OCI-LY1 (cell line): ENCODE results near the gene HNRNPA1.

ENCODE experiments used
- H2AFZ ChIP-seq: fragments of 200-600 bp; sonication (generic), shearing (Covaris generic); 2 replicates; pipeline ENCODE4 v1.6.0; 2014; ENCODE audit warnings: antibody characterized with exemption, mild to moderate bottlenecking, low read length
- H3F3A ChIP-seq: fragments of 200-600 bp; sonication (generic), shearing (Covaris generic); 2 replicates; pipeline ENCODE4 v1.6.0; 2014; ENCODE audit warnings: mild to moderate bottlenecking, antibody characterized with exemption, low read length, moderate library complexity; ENCODE audit not compliant: insufficient read depth
- H3K27ac ChIP-seq: fragments of 200-600 bp; sonication (generic); 2 replicates; pipeline ENCODE4 v1.5.1; 2014; ENCODE audit warnings: low read length, mixed run types, mild to moderate bottlenecking, low read depth; ENCODE audit not compliant: poor library complexity, severe bottlenecking
- H3K27me3 ChIP-seq: fragments of 200-600 bp; sonication (generic); 2 replicates; pipeline ENCODE4 v1.6.0; 2014; ENCODE audit warnings: antibody characterized with exemption, mild to moderate bottlenecking, low read length, moderate library complexity; ENCODE audit not compliant: insufficient read depth
- H3K36me3 ChIP-seq: fragments of 200-600 bp; sonication (generic); 2 replicates; pipeline ENCODE4 v1.6.1; 2014; ENCODE audit warnings: mild to moderate bottlenecking, antibody characterized with exemption, low read length, moderate library complexity, mixed read lengths; ENCODE audit not compliant: insufficient read depth
- H3K4me1 ChIP-seq: fragments of 200-600 bp; sonication (generic); 2 replicates; pipeline ENCODE4 v1.5.1; 2014; ENCODE audit warnings: mild to moderate bottlenecking, low read length, moderate library complexity; ENCODE audit not compliant: insufficient read depth, severe bottlenecking
- H3K4me2 ChIP-seq: fragments of 200-600 bp; sonication (generic), shearing (Covaris generic); 2 replicates; pipeline ENCODE4 v1.6.1; 2014; ENCODE audit warnings: low read length
- H3K4me3 ChIP-seq: fragments of 200-600 bp; sonication (generic); 2 replicates; pipeline ENCODE4 v1.5.1; 2014; ENCODE audit warnings: low read length, low read depth, mild to moderate bottlenecking, mixed read lengths; ENCODE audit not compliant: poor library complexity, severe bottlenecking
- H3K79me2 ChIP-seq: fragments of 200-600 bp; shearing (Covaris generic); 2 replicates; pipeline ENCODE4 v1.6.1; 2016; ENCODE audit warnings: mixed run types, low read length, mixed read lengths; ENCODE audit not compliant: insufficient read depth
- H3K9ac ChIP-seq: fragments of 200-600 bp; sonication (generic), shearing (Covaris generic); 2 replicates; pipeline ENCODE4 v1.6.1; 2014; ENCODE audit warnings: mild to moderate bottlenecking, low read length, mixed read lengths
- H3K9me2 ChIP-seq: fragments of 200-600 bp; sonication (generic), shearing (Covaris generic); 2 replicates; pipeline ENCODE4 v1.6.1; 2014; ENCODE audit warnings: low read depth, mild to moderate bottlenecking, low read length, mixed read lengths
- H3K9me3 ChIP-seq: fragments of 200-600 bp; shearing (Covaris generic); 2 replicates; pipeline ENCODE4 v1.6.1; 2014; ENCODE audit warnings: low read length, mixed read lengths
- H4K20me1 ChIP-seq: fragments of 200-600 bp; sonication (generic), shearing (Covaris generic); 2 replicates; pipeline ENCODE4 v1.6.0; 2016; ENCODE audit warnings: mild to moderate bottlenecking, low read length; ENCODE audit not compliant: insufficient read depth
- EZH2 ChIP-seq: fragments of 200-600 bp; sonication (generic), shearing (Covaris generic); IDR thresholded peaks from 2 replicates; pipeline ENCODE4 v1.8.0; 2017; ENCODE audit warnings: borderline replicate concordance, mixed run types, mild to moderate bottlenecking, antibody characterized with exemption, low read length, moderate library complexity, mixed read lengths
- TF ChIP-seq, protein P1 (sequence below): fragments of 200-600 bp; sonication (generic), shearing (Covaris generic); IDR thresholded peaks from 2 replicates; pipeline ENCODE4 v1.5.1; 2017; ENCODE audit warnings: mild to moderate bottlenecking, antibody characterized with exemption, low read length, moderate library complexity, mixed read lengths

Gene HNRNPA1

DNA sequence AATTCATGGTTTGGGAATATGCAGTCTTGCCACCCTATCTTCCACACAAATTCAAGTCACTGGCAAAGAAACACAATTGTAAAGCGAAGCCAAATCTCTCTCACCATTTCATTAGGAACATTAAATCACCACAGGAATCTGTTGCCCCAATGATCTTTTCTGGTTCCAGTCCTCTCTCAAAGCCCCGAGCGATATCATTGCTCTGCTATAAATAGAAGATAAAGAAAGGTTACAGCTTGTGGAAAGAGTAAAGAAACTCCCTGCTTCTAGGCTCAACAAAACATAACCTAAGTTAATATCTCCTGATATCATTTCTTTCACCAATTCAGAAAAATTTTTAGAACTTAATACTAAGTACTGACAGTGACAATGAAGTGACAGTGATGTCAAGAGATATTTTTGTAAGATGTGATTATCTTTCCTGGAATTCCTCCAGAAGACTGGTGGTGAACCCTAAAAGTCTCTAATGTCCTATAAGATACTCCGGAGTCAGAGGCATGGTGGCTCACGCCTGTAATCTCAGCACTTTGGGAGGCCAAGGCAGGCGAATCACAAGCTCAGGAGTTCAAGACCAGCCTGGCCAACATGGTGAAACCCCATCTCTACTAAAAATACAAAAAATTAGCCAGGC lies 34.4 kb upstream of the HNRNPA1 start:
- Histone ChIP-seq H3K4me2 (no peak overlapping the region), H3K9me2 (no peaks in the 10 kb centered on the region), H4K20me1 (no peaks in the 10 kb centered on the region), H3K79me2 (no peaks in the 10 kb centered on the region), H2AFZ (no peak overlapping the region), H3K9ac (no peak overlapping the region), H3F3A (no peaks in the 10 kb centered on the region), H3K27me3 (no peaks in the 10 kb centered on the region), H3K36me3 (peaks cover 85% of the 10 kb centered on the region), H3K4me3 (no peak overlapping the region), H3K27ac (no peak overlapping the region), H3K4me1 (no peaks in the 10 kb centered on the region), H3K9me3 (no peaks in the 10 kb centered on the region)
- no peak for TF ChIP-seq EZH2
- TF ChIP-seq, protein P1, sequence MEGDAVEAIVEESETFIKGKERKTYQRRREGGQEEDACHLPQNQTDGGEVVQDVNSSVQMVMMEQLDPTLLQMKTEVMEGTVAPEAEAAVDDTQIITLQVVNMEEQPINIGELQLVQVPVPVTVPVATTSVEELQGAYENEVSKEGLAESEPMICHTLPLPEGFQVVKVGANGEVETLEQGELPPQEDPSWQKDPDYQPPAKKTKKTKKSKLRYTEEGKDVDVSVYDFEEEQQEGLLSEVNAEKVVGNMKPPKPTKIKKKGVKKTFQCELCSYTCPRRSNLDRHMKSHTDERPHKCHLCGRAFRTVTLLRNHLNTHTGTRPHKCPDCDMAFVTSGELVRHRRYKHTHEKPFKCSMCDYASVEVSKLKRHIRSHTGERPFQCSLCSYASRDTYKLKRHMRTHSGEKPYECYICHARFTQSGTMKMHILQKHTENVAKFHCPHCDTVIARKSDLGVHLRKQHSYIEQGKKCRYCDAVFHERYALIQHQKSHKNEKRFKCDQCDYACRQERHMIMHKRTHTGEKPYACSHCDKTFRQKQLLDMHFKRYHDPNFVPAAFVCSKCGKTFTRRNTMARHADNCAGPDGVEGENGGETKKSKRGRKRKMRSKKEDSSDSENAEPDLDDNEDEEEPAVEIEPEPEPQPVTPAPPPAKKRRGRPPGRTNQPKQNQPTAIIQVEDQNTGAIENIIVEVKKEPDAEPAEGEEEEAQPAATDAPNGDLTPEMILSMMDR = no peak

DNA sequence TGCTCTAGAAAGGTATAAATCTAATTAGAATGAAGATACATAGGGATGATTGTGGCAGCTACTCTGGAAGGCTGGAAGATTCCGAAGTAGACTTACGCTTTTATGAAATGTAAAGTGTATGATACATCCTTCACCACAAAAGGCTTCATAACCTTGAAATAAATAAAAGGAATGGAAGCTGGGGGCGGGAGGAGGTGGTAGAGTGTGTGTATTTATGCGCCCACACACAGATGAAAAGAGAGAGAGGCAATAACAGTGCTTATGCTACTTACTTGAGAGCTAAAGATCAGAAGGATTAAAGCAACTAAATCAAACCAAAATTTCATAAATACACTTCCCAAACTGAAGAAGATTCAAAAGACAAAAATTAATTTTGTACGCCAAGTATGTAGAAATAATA lies 31.0 kb upstream of the HNRNPA1 start:
- Histone ChIP-seq H3K36me3 (peaks cover 86% of the 10 kb centered on the region), H3F3A (no peaks in the 10 kb centered on the region), H4K20me1 (no peaks in the 10 kb centered on the region), H3K4me3 (no peak overlapping the region), H3K4me1 (peaks cover 5% of the 10 kb centered on the region), H3K9me3 (no peaks in the 10 kb centered on the region), H2AFZ (no peak overlapping the region), H3K27me3 (no peaks in the 10 kb centered on the region), H3K4me2 (no peak overlapping the region), H3K27ac (no peak overlapping the region), H3K9ac (no peak overlapping the region), H3K9me2 (no peaks in the 10 kb centered on the region), H3K79me2 (no peaks in the 10 kb centered on the region)
- TF ChIP-seq, protein P1 = no peak
- no peak for TF ChIP-seq EZH2

DNA sequence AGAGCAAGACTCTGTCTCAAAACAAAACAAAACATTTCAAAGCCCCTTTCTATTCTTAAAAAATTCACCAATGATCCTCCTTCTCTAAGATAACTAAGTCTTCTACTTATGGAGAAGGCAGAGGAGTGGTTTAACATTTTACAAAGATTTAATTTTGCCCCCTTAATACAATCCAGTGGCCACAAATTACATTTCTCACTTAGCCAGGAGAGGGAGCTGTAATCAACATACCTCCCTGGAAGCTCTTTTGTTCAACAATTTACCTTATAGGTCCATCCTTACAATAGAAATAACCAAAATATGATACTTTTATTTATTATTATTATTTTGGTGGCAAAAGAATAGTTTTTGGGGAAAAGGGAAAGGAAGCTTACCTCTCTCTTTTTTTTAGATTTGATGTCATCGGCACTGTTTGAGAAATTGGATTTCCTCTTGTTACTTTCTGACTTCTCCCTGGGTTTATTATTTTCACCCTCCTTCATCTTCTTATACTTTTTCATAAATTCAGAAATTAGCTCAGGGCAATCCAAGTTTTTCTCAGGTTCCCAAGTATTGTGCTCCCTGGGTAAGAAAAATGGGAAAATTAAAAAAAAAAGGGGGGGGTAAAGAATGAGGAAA lies 28.8 kb upstream of the HNRNPA1 start:
- H3K4me3 ChIP-seq = no peak overlapping the region
- H3K9ac ChIP-seq = no peak overlapping the region
- H3K4me2 ChIP-seq = no peak overlapping the region
- H3F3A ChIP-seq = no peaks in the 10 kb centered on the region
- TF ChIP-seq EZH2 = no peak
- TF ChIP-seq, protein P1 = peak; percentile 72
- no peaks in the 10 kb centered on the region for H3K27me3 ChIP-seq
- peaks cover 5% of the 10 kb centered on the region; the same call in 1 of the 2 replicates for H3K79me2 ChIP-seq
- H3K9me2 ChIP-seq = no peaks in the 10 kb centered on the region
- no peaks in the 10 kb centered on the region for H4K20me1 ChIP-seq
- H3K4me1 ChIP-seq = peaks cover 5% of the 10 kb centered on the region
- H3K36me3 ChIP-seq = peaks cover 86% of the 10 kb centered on the region
- no peaks in the 10 kb centered on the region for H3K9me3 ChIP-seq
- H3K27ac ChIP-seq = no peak overlapping the region
- H2AFZ ChIP-seq = no peak overlapping the region
